Endometrium (tissue), 2 donors: ENCODE results near the gene SIM2.
A peak's percentile ranks its signal among the peaks of the same experiment; 100 is the strongest.

Experiments
- FAIRE-seq: peaks from 2 replicates; lab custom pipeline; 2012; peaks lifted over from hg19 to GRCh38; lab: Jason Lieb, UNC
- donor health status: control.
- donor health status: control.

Gene SIM2

DNA sequence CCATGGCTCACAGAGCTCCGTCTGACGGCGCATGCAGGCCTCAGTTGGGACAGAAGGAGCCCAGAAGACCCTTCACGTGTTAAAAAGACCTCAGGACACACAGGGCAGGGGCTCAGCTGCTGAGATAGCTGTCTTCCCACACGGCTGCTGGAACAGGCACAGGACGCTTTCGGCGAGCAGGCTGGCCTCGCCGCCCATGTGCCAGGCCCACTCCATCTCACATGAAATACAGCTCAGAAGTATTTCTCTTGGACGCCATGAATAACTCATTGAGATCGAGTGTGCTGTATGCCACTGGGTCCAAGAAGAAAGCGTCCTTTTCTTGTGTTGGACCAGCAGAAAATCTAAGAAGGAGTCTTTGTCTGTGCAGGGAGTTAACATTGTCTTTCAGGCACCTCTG is 69.6 kb downstream of the SIM2 start:
- FAIRE-seq = no peak

DNA sequence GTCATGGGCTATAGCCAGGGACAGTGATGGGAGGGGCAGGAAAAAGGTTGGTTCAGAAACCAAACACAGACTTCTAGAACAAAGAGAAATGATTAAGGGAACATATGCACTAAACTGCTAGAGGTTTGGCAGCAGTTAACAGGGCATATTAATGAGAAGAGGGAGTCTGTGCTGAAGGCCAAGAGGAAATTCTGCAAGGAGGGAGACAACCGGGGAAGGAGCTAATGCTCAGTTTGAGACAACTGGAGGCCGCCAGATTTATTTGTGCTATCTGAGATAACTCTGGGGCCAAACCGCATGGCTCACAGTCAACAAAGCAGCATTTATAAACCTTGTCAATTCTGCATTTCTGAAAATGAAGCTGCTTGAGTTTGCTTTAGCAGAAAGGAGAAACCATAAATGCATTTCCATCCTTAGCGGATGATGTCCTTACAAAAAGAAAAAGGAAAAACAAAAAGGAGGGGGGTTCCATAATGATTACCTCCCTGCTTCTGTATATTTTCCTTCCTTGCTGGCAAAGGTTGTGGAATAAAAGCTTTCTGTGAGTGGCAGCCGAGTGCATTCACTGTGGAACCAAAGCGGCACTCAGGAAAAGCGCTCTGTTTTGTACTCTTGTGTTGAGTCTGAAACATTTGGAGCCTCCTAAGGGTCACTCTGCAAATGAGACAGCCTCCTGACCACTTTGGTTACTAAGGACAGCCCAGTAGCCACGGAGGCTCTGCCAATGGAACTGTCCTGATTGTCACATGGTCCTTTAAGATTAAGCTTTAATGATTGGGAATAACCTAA is 70.3 kb downstream of the SIM2 start:
- no peak for FAIRE-seq

GRCh38 chr21:36773117-36773516 is 74.2 kb downstream of the SIM2 start:
- no peak for FAIRE-seq

- no peak for FAIRE-seq
These were observed 75.1 kb downstream of the SIM2 start for GRCh38 chr21:36773995-36774394.

DNA sequence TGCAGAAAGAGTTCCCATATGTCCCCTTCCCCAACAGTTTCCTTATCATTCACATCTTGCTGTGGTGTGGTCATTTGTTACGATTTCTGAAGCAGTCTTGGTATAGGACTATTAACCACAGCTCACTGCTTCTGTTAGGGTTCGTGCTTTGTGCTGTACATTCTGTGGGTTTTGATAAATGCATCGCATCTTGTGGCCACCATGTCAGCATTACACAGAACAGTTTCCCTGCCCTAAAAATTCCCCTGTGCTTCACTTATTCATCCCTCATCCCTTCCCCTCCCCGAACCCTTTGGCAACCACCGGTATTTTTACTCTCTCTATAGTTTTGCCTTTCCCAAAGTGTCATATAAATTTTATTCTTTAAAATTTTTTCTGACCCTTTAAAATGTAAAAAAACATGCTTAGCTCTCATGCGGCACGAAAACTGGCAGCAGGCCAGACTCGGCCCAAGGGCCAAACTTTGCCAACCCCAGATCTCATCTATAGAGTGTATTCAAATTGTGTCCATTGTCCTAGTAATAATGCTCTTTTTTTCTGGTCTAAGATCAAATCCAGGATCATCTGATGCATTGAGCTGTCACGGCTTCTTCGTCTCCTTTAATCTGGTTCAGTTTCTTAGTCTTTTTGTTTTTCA is 78.2 kb downstream of the SIM2 start:
- FAIRE-seq = no peak

- no peak for FAIRE-seq
These were observed 81.9 kb downstream of the SIM2 start for GRCh38 chr21:36780861-36781260.

DNA sequence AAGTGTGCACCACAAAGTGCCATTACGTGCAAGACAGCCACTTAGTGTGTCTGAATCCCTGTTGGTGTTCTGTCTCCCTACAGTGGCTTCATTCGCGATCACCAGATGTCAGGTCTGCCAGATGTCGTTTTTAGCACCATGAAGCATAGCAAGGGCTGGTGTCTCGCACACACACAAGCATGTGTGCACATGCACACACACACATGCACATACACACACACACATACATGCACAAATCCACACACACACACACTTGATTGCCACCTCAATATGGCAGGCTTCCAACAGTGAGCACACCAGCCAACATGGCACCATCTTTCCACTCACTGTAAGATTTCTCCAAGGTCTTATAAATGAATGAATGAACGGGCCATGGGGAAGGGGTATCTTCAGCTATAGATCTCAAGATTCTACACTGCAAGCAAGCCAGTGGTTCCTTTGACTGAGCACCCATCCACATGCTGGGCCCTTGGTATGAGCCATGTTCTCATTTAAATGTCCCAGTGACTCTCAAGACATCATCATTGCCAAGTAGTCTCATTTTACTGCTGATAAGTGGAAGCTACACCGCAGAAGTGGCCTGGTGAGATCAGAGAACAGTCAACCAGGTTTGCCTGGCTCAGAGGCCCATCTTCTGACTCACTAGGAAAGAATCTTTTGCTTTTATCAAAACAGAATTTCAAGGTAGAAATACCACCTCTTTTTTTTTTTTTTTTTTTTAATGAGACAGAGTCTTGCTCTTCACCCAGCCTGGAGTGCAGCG is 84.9 kb downstream of the SIM2 start:
- no peak for FAIRE-seq

DNA sequence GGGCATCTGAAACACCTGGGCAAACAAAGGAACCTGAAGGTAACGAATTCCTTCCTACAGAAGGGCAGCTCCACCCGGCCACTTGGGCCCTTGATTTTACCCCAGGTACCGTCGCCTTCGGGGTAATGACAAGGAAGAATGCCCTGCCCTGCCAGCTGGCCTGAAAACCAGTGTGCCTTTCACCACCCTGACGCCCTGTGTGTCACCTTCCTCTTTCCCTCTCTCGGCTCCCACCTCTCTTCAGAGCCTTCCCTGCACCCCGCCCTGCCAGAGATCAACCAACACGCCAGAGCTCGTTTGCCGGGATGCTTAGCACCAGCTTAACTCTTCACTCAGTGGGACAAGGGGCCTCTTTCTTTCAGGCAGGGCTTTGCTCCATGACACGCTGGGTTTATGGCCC is 86.0 kb downstream of the SIM2 start:
- no peak for FAIRE-seq

DNA sequence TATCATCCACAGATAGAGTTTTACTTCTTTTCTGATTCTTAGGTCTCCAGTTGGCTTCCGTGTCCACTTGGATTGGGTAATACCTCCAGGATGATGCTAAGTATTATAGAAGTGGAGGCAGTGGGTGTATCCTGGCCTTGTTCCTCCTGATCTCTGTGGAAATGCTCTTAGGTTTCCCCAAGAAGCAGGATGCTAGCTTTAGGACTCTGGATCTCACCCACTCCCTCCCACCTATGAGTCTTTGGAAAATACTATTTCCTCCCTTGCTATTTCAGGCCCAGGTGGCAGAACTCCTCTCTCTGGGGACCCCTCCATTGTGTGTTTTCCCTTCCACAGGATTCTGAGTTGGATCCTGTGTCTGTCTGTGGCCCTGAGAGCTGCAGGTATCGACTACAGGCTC is 86.7 kb downstream of the SIM2 start:
- no peak for FAIRE-seq

DNA sequence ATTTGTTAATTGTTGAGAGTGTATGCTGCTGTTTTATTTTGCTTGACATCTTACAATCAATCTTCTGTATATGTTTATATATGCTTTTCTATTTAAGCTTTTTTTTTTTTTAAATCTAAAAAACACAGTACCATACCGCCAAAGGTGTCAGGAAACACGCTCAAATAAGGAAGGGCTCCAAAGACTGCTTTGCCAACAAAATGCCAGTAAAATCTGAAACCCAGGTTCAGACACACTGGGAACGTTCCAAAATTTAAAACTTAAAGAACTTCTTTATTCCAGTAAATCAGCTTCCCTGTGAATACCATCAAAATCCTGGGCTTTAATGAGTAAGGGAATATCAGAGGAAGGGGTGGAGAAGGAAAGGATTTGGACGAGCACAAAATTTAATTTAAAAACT is 87.3 kb downstream of the SIM2 start:
- FAIRE-seq = no peak

GRCh38 chr21:36788120-36788638 is 89.3 kb downstream of the SIM2 start:
- FAIRE-seq = peak; percentile 92

- no peak for FAIRE-seq
These were observed 91.7 kb downstream of the SIM2 start for GRCh38 chr21:36790616-36791015.

DNA sequence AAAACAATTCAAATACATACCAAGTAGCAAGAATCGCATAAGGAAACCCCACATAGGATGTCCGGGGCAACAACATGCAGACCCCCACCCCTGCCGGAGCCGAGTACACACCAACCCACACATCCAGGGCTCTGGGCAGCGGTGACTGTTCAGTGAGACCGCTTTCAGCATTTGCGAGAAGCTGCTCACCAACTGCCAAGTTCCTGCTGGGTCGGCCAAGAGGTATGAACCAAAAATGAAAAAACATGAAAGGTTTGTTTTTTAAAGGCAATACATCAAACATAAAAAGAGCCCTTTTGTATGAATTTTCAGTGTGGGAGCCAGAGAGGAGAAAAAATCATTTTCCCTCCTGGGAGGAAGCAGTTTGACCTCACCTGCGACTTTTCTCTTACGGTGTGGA is 92.3 kb downstream of the SIM2 start:
- no peak for FAIRE-seq

DNA sequence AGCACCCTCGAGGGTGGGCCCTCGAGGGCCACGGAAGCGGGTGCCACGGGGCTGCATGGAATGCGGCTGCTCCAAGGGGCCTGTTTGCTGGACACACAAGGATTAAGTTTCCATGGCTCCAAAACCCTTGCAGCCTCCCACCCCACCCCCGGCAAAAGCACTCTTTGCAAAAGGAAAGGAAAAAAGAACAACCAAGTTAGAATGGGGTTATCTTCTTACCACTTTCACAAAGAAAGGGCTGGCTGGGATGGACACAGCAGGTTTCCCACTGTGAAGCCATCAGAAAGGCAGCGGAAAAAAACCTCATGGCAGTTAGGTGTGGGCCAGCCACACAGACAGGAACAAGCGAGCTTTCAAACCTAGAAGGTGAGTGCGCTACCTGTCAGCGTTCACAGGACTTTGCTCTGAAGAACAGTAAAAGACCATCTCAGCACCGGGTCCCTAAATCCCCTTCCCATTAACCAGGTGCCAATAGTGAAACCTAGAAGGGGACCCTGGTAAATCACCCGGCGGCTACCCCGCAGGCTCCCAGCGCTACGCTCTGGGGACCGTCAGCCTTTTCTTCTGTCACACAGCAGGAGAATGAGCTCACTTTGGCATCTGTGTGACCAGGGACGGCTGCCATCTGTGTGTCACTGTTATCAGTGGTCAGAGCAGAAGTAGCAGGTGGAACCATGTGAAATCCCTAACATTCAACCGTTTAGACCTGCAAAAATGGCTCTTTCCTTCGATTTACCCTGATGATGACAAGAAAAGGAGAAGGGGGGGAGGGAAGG is 93.0 kb downstream of the SIM2 start:
- FAIRE-seq = no peak

DNA sequence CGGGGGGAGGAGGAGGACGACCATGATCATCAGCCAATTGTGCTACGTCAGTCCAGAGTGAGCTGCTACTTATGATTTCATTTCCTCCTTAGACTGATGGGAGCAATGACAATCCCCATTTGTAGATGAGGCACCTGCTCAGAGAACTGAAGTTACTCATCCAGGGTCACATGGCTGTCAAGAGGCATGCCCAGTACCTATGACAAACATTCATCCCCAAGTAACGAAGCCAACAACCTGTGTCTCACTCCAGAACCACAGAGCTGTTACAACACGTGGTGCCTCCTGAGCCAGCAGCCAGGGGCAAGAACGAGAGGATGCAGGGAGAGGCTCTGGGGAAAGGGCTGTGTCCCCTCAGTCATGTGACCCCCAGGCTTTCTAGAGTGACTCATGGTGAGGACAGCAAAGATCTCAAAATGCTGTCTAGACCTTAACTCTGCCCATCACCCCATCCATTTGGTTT is 93.6 kb downstream of the SIM2 start:
- no peak for FAIRE-seq

DNA sequence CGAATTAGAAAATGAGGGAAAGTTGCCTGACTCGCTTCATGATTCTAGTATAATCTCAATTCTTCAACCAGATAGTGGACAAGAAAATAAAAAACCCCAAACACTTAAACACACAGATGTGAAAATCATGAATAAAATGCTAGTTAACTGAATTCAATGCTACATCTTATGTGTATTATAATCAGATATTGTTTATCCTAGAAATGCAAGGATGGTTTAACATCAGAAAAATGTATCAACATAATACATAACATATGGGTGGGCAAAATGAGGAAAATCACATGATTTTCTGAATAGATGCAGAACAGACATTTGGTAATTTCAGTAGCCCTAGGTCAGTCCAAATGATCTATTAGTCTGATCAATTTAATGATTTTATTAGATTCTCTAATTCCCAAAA is 97.2 kb downstream of the SIM2 start:
- no peak for FAIRE-seq

GRCh38 chr21:36798491-36798890 is 99.6 kb downstream of the SIM2 start:
- FAIRE-seq = no peak
